ENCODE data around the gene SAMD8.
"Not testable (repeated sequence)": the region's sequence is repeated elsewhere in the genome, so short reads cannot be mapped to it uniquely, and the experiment has no call there.

SAMD8 gene

GRCh38 chr10:75106891-75107290, 4.6 kb upstream of the SAMD8 start:
- DNase-seq (ENCODE audit: low read depth, low spot score) = not testable (repeated sequence)

- DNase-seq (ENCODE audit: low read depth, low spot score) = no peak
Observed at GRCh38 chr10:75107756-75108683, 3.4 kb upstream of the SAMD8 start.

GRCh38 chr10:75108684-75109458, 2.6 kb upstream of the SAMD8 start:
- DNase-seq (ENCODE audit: low read depth, low spot score) = no peak

GRCh38 chr10:75109459-75109778, 2.0 kb upstream of the SAMD8 start:
- DNase-seq (ENCODE audit: low read depth, low spot score) = no peak

GRCh38 chr10:75110006-75110632, 1.3 kb upstream of the SAMD8 start:
- DNase-seq (ENCODE audit: low read depth, low spot score) = no peak

- no peak for DNase-seq (ENCODE audit: low read depth, low spot score)
Observed at GRCh38 chr10:75111907-75112679, 637 bp downstream of the SAMD8 start.

GRCh38 chr10:75115137-75115536, 3.7 kb downstream of the SAMD8 start:
- DNase-seq (ENCODE audit: low read depth, low spot score) = no peak

- not testable (repeated sequence) for DNase-seq (ENCODE audit: low read depth, low spot score)
Observed at GRCh38 chr10:75116941-75117775, 5.7 kb downstream of the SAMD8 start.

GRCh38 chr10:75117995-75118394, 6.5 kb downstream of the SAMD8 start:
- DNase-seq (ENCODE audit: low read depth, low spot score) = no peak

GRCh38 chr10:75119444-75120066, 8.1 kb downstream of the SAMD8 start:
- not testable (repeated sequence) for DNase-seq (ENCODE audit: low read depth, low spot score)

- no peak for DNase-seq (ENCODE audit: low read depth, low spot score)
Observed at GRCh38 chr10:75121322-75121721, 9.9 kb downstream of the SAMD8 start.

GRCh38 chr10:75122505-75122904, 11.0 kb downstream of the SAMD8 start:
- no peak for DNase-seq (ENCODE audit: low read depth, low spot score)

GRCh38 chr10:75123088-75123682, 11.7 kb downstream of the SAMD8 start:
- no peak for DNase-seq (ENCODE audit: low read depth, low spot score)

- DNase-seq (ENCODE audit: low read depth, low spot score) = no peak
Observed at GRCh38 chr10:75126277-75126676, 14.8 kb downstream of the SAMD8 start.

GRCh38 chr10:75127471-75127870, 16.0 kb downstream of the SAMD8 start:
- no peak for DNase-seq (ENCODE audit: low read depth, low spot score)

GRCh38 chr10:75128985-75129384, 17.5 kb downstream of the SAMD8 start:
- not testable (repeated sequence) for DNase-seq (ENCODE audit: low read depth, low spot score)

- DNase-seq (ENCODE audit: low read depth, low spot score) = no peak
Observed at GRCh38 chr10:75129537-75129936, 18.1 kb downstream of the SAMD8 start.

- not testable (repeated sequence) for DNase-seq (ENCODE audit: low read depth, low spot score)
Observed at GRCh38 chr10:75133701-75134100, 22.2 kb downstream of the SAMD8 start.

- DNase-seq (ENCODE audit: low read depth, low spot score) = no peak
Observed at GRCh38 chr10:75136346-75136745, 24.9 kb downstream of the SAMD8 start.
